HL-60 (cell line): Measurements from ENCODE around the gene RECQL5.

ENCODE experiments used
- GABPA ChIP-seq: IDR thresholded peaks from 2 replicates; pipeline ENCODE4 v1.6.1; 2012; ENCODE audit warnings: low read depth
- SPI1 ChIP-seq: IDR thresholded peaks from 2 replicates; pipeline ENCODE4 v1.6.1; 2012; ENCODE audit warnings: low read depth, mild to moderate bottlenecking, borderline replicate concordance
- TF ChIP-seq, protein P1 (sequence below): IDR thresholded peaks from 2 replicates; pipeline ENCODE4 v1.6.1; 2012; ENCODE audit warnings: low read depth; ENCODE audit not compliant: insufficient replicate concordance
- TF ChIP-seq, protein P2 (sequence below): IDR thresholded peaks from one replicate; pipeline ENCODE4 v1.5.1; 2011; ENCODE audit warnings: low read length, control low read depth, inconsistent platforms; ENCODE audit not compliant: insufficient read depth

DNA sequence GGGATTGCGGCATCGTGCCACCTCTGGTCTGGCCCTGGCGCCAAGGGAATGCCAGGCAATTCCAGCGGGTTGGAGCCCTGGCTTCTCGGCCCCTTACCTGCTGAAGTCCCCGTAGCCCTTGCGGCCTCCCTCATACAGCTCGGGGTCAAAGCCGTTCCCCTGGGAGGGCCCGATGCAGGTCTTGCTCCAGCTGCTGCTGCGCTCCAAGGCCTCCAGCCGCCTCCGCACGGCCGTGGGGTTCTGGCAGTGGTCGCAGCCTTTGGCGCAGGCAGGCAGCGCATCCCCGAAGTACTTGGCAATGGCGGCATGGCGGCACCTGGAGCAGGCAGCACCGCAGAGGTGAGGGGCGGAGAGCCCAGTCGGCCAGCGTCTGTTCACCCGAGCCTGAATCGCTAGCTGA is 35.6 kb downstream of the RECQL5 start:
- TF ChIP-seq, protein P1, sequence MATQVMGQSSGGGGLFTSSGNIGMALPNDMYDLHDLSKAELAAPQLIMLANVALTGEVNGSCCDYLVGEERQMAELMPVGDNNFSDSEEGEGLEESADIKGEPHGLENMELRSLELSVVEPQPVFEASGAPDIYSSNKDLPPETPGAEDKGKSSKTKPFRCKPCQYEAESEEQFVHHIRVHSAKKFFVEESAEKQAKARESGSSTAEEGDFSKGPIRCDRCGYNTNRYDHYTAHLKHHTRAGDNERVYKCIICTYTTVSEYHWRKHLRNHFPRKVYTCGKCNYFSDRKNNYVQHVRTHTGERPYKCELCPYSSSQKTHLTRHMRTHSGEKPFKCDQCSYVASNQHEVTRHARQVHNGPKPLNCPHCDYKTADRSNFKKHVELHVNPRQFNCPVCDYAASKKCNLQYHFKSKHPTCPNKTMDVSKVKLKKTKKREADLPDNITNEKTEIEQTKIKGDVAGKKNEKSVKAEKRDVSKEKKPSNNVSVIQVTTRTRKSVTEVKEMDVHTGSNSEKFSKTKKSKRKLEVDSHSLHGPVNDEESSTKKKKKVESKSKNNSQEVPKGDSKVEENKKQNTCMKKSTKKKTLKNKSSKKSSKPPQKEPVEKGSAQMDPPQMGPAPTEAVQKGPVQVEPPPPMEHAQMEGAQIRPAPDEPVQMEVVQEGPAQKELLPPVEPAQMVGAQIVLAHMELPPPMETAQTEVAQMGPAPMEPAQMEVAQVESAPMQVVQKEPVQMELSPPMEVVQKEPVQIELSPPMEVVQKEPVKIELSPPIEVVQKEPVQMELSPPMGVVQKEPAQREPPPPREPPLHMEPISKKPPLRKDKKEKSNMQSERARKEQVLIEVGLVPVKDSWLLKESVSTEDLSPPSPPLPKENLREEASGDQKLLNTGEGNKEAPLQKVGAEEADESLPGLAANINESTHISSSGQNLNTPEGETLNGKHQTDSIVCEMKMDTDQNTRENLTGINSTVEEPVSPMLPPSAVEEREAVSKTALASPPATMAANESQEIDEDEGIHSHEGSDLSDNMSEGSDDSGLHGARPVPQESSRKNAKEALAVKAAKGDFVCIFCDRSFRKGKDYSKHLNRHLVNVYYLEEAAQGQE = no peak
- TF ChIP-seq, protein P2, sequence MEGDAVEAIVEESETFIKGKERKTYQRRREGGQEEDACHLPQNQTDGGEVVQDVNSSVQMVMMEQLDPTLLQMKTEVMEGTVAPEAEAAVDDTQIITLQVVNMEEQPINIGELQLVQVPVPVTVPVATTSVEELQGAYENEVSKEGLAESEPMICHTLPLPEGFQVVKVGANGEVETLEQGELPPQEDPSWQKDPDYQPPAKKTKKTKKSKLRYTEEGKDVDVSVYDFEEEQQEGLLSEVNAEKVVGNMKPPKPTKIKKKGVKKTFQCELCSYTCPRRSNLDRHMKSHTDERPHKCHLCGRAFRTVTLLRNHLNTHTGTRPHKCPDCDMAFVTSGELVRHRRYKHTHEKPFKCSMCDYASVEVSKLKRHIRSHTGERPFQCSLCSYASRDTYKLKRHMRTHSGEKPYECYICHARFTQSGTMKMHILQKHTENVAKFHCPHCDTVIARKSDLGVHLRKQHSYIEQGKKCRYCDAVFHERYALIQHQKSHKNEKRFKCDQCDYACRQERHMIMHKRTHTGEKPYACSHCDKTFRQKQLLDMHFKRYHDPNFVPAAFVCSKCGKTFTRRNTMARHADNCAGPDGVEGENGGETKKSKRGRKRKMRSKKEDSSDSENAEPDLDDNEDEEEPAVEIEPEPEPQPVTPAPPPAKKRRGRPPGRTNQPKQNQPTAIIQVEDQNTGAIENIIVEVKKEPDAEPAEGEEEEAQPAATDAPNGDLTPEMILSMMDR = no peak
- TF ChIP-seq GABPA (no peak), SPI1 (no peak)
